H1 (cell line): ENCODE results near the gene NEB. TPM values are rescaled to one million over a fixed set of nuclear protein-coding genes. Genes with fewer than 3 reads are reported as not detected.

ENCODE experiments used
- ASH2L ChIP-seq: fragments of 200-600, 300-600 bp; sonication (generic); IDR thresholded peaks from one replicate; pipeline ENCODE4 v1.7.1; 2017; ENCODE audit warnings: low read length
- CHD1 ChIP-seq: IDR thresholded peaks from 2 replicates; pipeline ENCODE4 v1.6.1; 2012; ENCODE audit warnings: low read depth, low read length, improper control_type of control experiment
- POLR2A ChIP-seq, 2 experiments: IDR thresholded peaks; 1 replicate in 1 of 2; 2 replicates in 1 of 2; pipeline ENCODE4 v1.6.1; 2011; ENCODE audit warnings: low read depth in 2 of 2, low read length in 2 of 2, mild to moderate bottlenecking in 2 of 2; ENCODE audit errors: control extremely low read depth in 1 of 2
- SIX5 ChIP-seq: IDR thresholded peaks from 2 replicates; pipeline ENCODE4 v1.6.1; 2011; ENCODE audit warnings: mild to moderate bottlenecking, low read depth, low read length
- SRF ChIP-seq: IDR thresholded peaks from 2 replicates; pipeline ENCODE4 v1.6.1; 2011; ENCODE audit warnings: mild to moderate bottlenecking, low read depth, low read length, moderate library complexity
- TCF12 ChIP-seq: IDR thresholded peaks from 2 replicates; pipeline ENCODE4 v1.6.1; 2011; ENCODE audit warnings: low read depth, mild to moderate bottlenecking, low read length
- polyA plus RNA-seq, 7 experiments: library from polyadenylated mRNA; depleted of rRNA in 3 of 7; stranded (reverse) in 5 of 7; unstranded in 2 of 7; fragments of >200 nt in 5 of 7; fragments of 200-250 nt in 2 of 7; gene quantifications; 1 replicate in 5 of 7; 2 replicates in 1 of 7; 4 replicates in 1 of 7; pipeline versions ENCODE4 v1.2.1 to v1.2.3, GENCODE V29; 2011 to 2013; ENCODE audit warnings: missing spikeins in 2 of 7, mixed read lengths in 2 of 7
- total RNA-seq: library from RNA; stranded (reverse); fragmentation: NEBNext Ultra II Directional; extraction: Animal tissue kit (Norgen Biotek cat#: 25700); gene quantifications from 2 replicates; pipeline ENCODE4 v1.2.1, GENCODE V29; 2021
- TF ChIP-seq, protein P1 (sequence below): IDR thresholded peaks from 2 replicates; pipeline ENCODE4 v1.6.1; 2011; ENCODE audit warnings: low read depth, mild to moderate bottlenecking, low read length; ENCODE audit not compliant: insufficient read depth
- TF ChIP-seq, protein P2 (sequence below): IDR thresholded peaks from 2 replicates; pipeline ENCODE4 v1.6.1; 2012; ENCODE audit warnings: inconsistent platforms

NEB gene
- total and polyA plus RNA-seq, 2 of the 8 experiments (the other 6 are each of a cell fraction or from before 2014, with no cell fraction given): 1.4 to 2.5 TPM

DNA sequence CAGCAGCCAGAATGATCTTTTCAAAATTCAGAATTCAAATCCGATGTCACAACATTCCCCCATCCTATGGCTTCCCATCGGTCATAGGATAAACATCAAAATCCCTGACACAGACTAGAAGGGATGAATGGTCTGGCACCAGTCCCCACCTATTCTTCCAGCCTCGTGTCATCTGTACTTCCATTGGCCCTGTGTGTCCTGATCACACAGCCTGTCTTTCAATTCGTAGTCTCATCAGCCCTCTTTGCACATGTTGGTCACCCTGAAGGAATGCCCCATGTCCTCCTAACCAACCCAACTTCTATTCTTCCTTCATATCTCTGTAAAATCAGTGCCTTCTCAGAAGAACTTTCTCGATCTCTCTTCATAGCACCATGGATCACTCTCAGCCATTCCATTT, 157.2 kb downstream of the NEB start (continued):
- TF ChIP-seq SRF: no peak
- TF ChIP-seq TCF12: no peak
- no peak for TF ChIP-seq SIX5
- TF ChIP-seq, protein P1, sequence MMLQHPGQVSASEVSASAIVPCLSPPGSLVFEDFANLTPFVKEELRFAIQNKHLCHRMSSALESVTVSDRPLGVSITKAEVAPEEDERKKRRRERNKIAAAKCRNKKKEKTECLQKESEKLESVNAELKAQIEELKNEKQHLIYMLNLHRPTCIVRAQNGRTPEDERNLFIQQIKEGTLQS: no peak
- TF ChIP-seq ASH2L: no peak
- TF ChIP-seq, protein P2, sequence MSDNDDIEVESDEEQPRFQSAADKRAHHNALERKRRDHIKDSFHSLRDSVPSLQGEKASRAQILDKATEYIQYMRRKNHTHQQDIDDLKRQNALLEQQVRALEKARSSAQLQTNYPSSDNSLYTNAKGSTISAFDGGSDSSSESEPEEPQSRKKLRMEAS: no peak
- TF ChIP-seq POLR2A (IDR thresholded peaks at IDR 0.05; ENCODE audit: control extremely low read depth in 1 of 2, low read depth in 2 of 2, low read length in 2 of 2): no peak
- no peak for TF ChIP-seq CHD1
